Skeletal muscle satellite cell (primary cell): ENCODE results near the gene RERE.
A peak's percentile ranks its signal among the peaks of the same experiment; 100 is the strongest.

Experiments used
- H3K27me3 ChIP-seq: 2 replicates; pipeline ENCODE4 v1.7.0; 2013; ENCODE audit warnings: low read length; ENCODE audit not compliant: control insufficient read depth, insufficient read depth
- H3K36me3 ChIP-seq: 2 replicates; pipeline ENCODE4 v1.7.0; 2013; ENCODE audit warnings: mild to moderate bottlenecking, control low read depth, low read length; ENCODE audit not compliant: insufficient read depth
- H3K4me1 ChIP-seq: 2 replicates; pipeline ENCODE4 v1.7.0; 2013; ENCODE audit warnings: low read length; ENCODE audit not compliant: control insufficient read depth, insufficient read depth
- H3K4me2 ChIP-seq: 2 replicates; pipeline ENCODE4 v1.7.0; 2013; ENCODE audit warnings: mild to moderate bottlenecking, low read length
- H3K4me3 ChIP-seq: 2 replicates; pipeline ENCODE4 v1.7.0; 2013; ENCODE audit warnings: low read length
- H3K9ac ChIP-seq: 2 replicates; pipeline ENCODE4 v1.7.0; 2013; ENCODE audit warnings: mild to moderate bottlenecking, low read depth, low read length, moderate library complexity
- H3K9me3 ChIP-seq: replicated peaks from 2 replicates; pipeline ENCODE4 v1.7.0; 2013; ENCODE audit warnings: mild to moderate bottlenecking, control low read depth, low read length

RERE gene

DNA sequence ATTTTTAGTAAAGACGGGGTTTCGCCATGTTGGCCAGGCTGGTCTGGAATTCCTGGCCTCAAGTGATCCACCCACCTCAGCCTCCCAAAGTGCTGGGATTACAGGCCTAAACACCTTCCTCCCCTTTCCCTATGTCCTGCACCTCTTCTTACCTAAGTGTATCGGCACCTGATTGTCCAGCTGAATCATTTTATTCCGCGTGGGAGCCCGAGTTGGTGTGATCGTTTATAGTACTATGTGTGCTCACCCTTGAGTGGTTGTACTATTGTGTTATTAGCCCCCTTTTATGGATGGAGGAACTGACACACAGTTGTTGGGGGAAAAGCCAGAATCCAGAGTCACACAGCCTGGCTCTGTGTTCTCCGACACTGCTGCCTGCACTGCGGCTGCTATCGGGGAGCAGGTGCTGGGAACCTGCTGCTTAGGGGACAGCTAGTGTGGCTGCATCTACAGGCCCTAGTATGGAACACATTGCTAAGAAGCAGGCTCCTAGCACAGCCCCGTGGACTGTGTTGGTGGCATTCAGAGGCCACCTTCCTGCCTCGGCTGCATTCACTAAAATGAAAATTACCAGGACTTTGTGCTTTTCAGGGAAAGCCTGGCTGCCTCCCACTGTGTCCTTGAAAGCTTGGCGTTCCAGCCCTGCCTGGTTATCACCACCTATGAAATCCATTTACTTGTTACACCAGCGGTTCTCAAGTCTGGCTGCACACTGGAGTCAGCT, 39.4 kb upstream of the RERE start:
- no peak overlapping the region for H3K4me2 ChIP-seq
- no peaks in the 10 kb centered on the region for H3K27me3 ChIP-seq
- H3K36me3 ChIP-seq: peaks cover 35% of the 10 kb centered on the region
- no peak overlapping the region for H3K9ac ChIP-seq
- H3K4me1 ChIP-seq: peaks cover 37% of the 10 kb centered on the region
- H3K4me3 ChIP-seq: no peak overlapping the region
- H3K9me3 ChIP-seq: no peaks in the 10 kb centered on the region

DNA sequence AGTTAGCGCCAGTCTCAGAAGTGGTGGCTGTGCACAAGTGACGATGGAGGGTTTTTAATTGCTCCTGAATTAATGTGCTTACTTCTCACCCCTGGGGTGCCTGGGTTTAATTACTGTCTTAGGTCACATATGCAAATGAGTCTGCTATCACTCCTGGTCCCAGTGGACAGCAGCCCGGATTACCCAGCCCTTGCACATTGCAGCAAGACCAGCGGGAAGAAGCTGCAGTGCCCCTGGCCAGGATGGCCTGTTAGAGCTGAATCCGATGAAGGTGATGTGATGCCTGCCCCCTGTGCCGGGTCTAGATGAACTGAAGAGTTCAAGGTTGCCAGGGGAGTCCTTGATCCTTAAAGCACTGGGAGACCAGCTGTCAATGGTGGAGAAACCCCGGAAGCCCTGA, 36.8 kb upstream of the RERE start:
- Histone ChIP-seq H3K27me3 (no peaks in the 10 kb centered on the region), H3K9me3 (no peaks in the 10 kb centered on the region), H3K9ac (no peak overlapping the region), H3K4me1 (peaks cover 20% of the 10 kb centered on the region), H3K4me3 (no peak overlapping the region), H3K4me2 (no peak overlapping the region), H3K36me3 (peaks cover 17% of the 10 kb centered on the region)

DNA sequence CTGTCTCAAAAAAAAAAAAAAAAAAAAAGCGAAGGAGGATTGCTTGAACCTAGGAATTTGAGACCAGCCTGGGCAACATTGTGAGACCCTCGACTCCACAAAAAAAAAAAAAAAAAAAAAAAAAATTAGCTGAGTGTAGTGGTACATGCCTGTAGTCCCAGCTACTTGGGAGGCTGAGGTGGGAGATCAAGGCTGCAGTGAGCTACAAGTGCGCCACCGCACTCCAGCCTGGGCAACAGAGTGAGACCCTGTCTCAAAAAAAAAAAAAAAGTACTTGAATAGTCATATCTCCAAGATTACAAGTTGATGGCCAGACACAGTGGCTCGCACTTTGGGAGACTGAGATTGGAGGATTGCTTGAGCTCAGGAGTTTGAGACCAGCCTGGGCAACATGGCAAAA, 33.6 kb upstream of the RERE start:
- Histone ChIP-seq H3K27me3 (peaks cover 2% of the 10 kb centered on the region), H3K36me3 (no peaks in the 10 kb centered on the region), H3K4me2 (no peak overlapping the region), H3K4me3 (no peak overlapping the region), H3K9ac (no peak overlapping the region), H3K4me1 (peaks cover 16% of the 10 kb centered on the region), H3K9me3 (no peaks in the 10 kb centered on the region)

DNA sequence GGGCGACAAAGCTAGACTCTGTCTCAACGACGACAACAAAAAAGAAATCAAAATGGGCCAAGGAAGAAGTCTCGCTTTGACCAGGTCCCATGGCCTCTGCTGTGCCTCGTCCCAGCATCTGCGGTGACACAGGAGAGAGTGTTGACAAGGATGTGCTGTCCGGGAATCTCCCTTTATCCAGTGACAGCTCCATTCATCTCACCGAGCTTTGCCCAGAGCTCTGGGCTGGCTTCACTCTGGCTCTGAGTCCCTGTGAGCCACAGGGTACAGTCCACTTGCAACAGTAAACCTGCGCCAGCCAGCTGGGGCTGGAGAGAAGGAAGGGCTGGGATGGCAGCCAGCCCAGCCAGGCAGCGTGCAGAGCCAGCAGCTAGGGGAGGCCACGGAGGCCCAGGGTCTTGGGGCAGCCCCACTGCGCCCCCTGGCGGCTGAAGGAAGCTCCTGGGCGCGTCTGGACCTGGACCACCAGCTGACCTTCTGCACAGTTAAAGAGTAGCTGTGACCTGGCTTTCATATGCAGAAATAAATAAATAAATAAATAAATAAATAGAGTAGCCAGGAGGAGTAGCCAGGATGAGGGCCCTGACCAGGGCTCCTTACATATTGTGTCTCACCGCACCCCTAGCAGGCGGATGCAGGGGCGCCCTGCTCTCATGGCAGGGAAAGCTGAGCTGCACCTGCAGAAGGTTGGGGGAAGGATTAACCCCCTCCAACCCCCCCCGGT, 31.4 kb upstream of the RERE start:
- Histone ChIP-seq H3K9me3 (no peaks in the 10 kb centered on the region), H3K4me3 (peak overlapping the region; percentile 2)

DNA sequence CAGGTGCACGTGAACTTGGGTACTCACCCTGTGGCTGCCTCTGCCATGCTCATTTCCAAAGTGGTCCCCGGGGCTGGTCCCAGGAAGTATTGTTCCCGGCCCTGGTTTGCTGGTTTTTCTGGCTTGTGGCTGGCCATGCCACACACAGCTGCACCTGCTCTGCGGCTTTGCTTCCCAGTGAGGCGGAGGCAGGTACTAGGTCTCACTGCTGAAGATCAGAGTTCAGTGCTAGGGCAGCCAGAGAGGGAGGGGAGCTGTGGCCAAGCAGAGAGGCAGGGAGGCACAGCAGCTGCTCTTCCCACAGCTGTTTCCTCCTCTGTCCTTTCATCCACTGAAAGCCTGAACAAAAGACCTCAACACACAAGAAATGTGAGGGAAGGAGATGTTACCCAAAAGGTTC, 30.6 kb upstream of the RERE start:
- H3K27me3 ChIP-seq: peaks cover 13% of the 10 kb centered on the region
- H3K9me3 ChIP-seq: peaks cover 1% of the 10 kb centered on the region
- H3K4me3 ChIP-seq: no peak overlapping the region
- no peaks in the 10 kb centered on the region for H3K36me3 ChIP-seq
- no peak overlapping the region for H3K9ac ChIP-seq
- H3K4me1 ChIP-seq: peaks cover 23% of the 10 kb centered on the region
- no peak overlapping the region for H3K4me2 ChIP-seq

More for the DNA sequence above, 31.4 kb upstream of the RERE start:
- peak overlapping the region; percentile 22 for H3K9ac ChIP-seq
- H3K4me1 ChIP-seq: peaks cover 23% of the 10 kb centered on the region
- H3K27me3 ChIP-seq: peaks cover 12% of the 10 kb centered on the region
- H3K36me3 ChIP-seq: no peaks in the 10 kb centered on the region
- H3K4me2 ChIP-seq: peak overlapping the region; percentile 64

DNA sequence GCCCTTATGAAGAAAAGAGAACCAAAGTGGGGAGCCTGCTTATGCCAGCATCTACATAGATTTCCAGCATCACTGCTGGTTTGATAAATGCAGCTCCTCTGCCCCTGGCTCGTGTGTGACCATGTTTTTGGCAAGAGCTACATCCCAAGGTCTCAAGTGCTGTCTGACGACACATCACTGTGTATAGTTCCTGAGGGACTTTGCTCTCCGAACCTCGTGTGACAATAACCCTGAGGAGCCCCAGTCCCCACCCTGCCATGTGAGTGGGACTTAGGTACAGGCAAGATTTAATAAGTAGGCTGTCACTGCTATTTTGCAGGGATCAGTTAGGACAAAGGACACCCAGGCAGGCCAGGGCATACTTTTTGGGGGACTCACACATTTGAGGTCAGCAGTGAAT, 28.8 kb upstream of the RERE start:
- no peak overlapping the region for H3K9ac ChIP-seq

DNA sequence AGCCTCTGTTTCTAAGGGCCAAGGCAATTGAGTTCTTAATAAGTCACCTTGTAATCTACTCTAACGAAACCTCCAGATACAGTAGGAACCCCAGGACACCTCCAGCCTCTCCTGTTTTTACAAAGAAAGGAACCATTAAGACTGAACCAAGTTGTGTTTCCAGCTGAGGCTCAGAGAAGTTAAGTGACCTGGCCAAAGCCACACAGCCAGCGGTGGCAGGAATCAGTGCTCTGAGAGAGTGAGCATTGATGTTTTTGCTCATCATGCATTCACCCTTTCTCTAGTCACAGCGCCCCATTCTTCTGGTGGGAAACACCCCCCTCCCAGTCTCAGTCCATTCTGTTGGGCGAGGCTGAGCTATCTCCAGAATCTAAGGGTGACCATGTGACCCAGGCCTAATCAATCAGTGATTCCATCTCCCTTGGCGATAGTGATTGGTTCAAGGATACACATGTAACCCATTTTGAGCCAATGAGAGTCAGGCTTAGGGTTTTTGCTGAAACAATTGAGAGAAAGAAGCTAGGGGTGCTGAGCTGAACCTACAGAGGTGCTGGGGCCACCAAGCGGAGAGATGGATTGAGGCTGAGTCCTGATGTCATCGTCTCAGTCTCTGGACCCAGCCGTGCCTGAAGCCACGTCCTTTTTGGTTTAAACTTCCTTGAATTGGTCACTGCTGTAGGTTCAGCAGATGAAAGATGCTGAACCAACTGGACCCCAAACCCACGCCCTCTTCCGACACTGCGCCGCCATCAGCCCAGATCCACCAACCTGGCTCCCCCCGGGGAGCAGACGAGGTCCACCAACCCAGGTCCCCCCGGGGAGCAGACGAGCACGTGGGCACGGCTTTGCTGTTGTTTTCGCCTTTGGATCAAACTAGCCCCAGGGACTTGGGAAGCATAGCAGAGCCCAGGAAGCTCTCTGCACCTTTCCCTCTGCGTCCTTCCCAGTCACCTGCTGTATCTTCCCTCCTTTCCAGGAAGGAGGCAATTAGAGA, 28.0 kb upstream of the RERE start:
- Histone ChIP-seq H3K4me3 (no peak overlapping the region), H3K9ac (no peak overlapping the region), H3K9me3 (peaks cover 3% of the 10 kb centered on the region), H3K27me3 (peaks cover 14% of the 10 kb centered on the region), H3K4me1 (peaks cover 23% of the 10 kb centered on the region), H3K36me3 (no peaks in the 10 kb centered on the region), H3K4me2 (no peak overlapping the region)

More for the DNA sequence above, 28.8 kb upstream of the RERE start:
- Histone ChIP-seq H3K27me3 (peaks cover 14% of the 10 kb centered on the region), H3K4me3 (no peak overlapping the region), H3K4me2 (no peak overlapping the region), H3K4me1 (peaks cover 23% of the 10 kb centered on the region), H3K9me3 (peaks cover 3% of the 10 kb centered on the region), H3K36me3 (no peaks in the 10 kb centered on the region)

DNA sequence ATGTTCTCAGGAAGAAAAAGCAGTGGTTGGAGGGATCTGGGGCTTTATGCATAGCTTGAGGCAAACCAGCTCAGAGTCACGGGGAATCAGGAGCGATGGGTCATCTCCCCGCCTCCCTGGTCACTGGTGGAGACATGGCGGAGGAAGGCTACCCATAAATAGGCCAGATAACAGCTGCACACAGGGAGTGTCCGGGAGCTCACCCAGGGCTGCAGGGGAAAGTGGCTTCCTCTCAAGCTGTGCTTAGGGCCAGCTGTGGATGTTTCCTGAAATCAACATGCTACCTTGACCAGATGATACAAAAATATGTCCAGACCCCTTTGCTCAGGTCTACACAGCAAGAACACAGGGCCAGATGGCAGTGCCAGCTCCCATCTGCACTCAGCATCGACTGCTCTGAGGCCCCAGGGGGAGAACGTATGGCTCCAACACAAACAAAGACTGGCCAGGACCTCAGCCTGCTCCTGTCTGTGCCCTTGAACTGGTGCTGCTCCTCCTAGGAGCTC, 27.1 kb upstream of the RERE start:
- Histone ChIP-seq H3K4me2 (no peak overlapping the region), H3K27me3 (peaks cover 14% of the 10 kb centered on the region), H3K36me3 (no peaks in the 10 kb centered on the region), H3K4me3 (no peak overlapping the region), H3K9ac (no peak overlapping the region), H3K9me3 (peaks cover 3% of the 10 kb centered on the region), H3K4me1 (peaks cover 23% of the 10 kb centered on the region)

DNA sequence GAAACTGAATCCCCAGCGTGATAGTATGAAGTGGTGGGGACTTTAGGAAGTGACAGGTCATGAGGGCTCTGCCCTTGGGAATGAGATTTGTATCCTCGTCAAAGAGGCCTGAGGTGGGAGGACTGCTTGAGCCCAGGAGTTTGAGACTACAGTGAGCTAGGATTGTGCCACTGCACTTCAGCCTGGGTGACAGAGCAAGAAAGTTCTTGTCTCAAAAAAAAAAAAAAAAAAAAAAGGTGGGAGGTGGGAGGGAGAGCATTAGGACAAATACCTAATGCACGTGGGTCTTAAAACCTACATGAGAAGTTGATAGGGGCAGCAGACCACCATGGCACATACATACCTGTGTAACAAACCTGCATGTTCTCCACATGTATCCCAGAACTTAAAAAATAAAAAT, 24.0 kb upstream of the RERE start:
- H3K4me2 ChIP-seq: no peak overlapping the region
- H3K4me1 ChIP-seq: peaks cover 7% of the 10 kb centered on the region
- no peak overlapping the region for H3K9ac ChIP-seq

DNA sequence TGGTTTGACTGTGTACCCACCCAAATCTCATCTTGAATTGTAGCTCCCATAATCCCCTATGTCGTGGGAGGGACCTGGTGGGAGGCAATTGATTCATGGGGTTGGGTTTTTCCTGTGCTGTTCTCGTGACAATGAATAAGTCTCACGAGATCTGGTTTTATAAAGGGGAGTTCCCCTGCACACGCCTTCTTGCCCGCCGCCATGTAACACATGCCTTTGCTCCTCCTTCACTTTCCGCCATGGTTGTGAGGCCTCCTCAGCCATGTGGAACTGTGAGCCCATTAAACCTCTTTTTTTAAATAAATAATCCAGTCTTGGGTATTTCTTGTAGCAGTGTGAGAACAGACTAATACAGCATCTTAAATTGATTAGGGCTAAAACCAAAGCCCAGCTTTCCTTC, 22.6 kb upstream of the RERE start:
- H3K9me3 ChIP-seq: peaks cover 3% of the 10 kb centered on the region
- no peaks in the 10 kb centered on the region for H3K36me3 ChIP-seq
- H3K27me3 ChIP-seq: peaks cover 9% of the 10 kb centered on the region
- H3K4me3 ChIP-seq: no peak overlapping the region
- peaks cover 13% of the 10 kb centered on the region for H3K4me1 ChIP-seq
- H3K4me2 ChIP-seq: no peak overlapping the region
- no peak overlapping the region for H3K9ac ChIP-seq

More for the DNA sequence above, 24.0 kb upstream of the RERE start:
- no peak overlapping the region for H3K4me3 ChIP-seq
- peaks cover 15% of the 10 kb centered on the region for H3K27me3 ChIP-seq
- no peaks in the 10 kb centered on the region for H3K36me3 ChIP-seq
- H3K9me3 ChIP-seq: peaks cover 3% of the 10 kb centered on the region
